H54 (cell line): ENCODE data around the gene DNAJC2.
A peak's percentile ranks its signal among the peaks of the same experiment; 100 is the strongest.
"Not testable (repeated sequence)": the region's sequence is repeated elsewhere in the genome, so short reads cannot be mapped to it uniquely, and the experiment has no call there.

ENCODE experiments used
- DNase-seq: peaks from one replicate; pipeline ENCODE4 v3.0.0; 2011; ENCODE audit warnings: low spot score, mixed read lengths; ENCODE audit not compliant: insufficient read length
- FAIRE-seq: peaks from 3 replicates; lab custom pipeline; 2011; peaks lifted over from hg19 to GRCh38; lab: Jason Lieb, UNC
- POLR2A ChIP-seq: IDR thresholded peaks from 2 replicates; pipeline ENCODE4 v1.6.1; 2011; ENCODE audit warnings: low read depth, mild to moderate bottlenecking, low read length

Gene DNAJC2

DNA sequence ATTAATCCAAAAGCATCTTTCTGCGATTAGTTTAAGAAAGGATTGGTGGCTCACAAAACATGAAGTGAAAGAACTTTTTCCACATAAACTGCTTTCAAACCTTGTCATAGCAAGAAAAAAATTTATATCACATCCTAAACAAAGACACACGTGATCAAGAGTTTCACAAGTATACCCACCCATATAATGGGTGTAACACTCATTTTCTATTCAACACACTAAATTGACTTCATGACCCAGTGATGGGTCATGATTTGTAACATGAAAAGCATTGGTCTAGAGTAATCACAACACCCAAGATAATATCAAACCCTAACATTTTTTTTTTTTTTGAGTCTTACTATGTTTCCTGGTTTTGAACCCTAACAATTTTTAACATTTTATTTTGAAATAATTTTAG, 29.7 kb downstream of the DNAJC2 start:
- no peak for TF ChIP-seq POLR2A

DNA sequence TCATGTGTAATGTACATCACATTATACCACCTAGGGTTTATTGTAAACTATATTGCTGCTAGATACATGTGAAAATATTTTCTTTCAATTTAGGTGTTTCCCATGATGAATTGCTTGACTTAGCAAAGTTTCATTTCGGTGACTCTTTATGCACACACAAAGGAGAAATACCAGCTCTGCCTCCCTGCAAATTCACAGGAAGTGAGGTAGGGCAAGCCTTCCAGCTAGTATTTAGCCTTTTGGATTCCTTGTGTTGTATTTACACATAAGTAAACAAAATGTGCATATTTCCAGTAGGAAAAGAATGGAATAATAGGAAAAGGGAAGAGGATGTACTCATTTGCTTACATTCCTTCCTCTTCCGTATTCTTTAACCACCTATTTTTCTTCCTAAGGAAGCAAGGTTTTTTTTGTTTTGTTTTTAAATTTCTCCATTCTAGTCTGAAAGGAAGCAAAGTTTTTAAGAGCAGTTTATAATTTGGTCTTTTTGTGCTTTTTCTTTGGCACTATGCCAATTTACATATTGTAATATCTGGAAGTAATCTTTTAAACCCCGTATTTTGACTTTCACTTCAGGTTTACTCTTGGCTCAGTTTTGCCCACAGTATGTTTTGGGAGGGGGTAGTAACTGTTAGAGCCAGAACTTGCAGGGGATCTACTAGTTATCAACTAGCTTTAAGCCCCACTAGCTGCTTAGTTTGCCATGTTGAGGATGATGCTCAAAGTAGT, 36.9 kb downstream of the DNAJC2 start:
- no peak for DNase-seq
- FAIRE-seq: peak; percentile 23
- no peak for TF ChIP-seq POLR2A

More for the DNA sequence above, 29.7 kb downstream of the DNAJC2 start:
- FAIRE-seq: no peak
- no peak for DNase-seq

DNA sequence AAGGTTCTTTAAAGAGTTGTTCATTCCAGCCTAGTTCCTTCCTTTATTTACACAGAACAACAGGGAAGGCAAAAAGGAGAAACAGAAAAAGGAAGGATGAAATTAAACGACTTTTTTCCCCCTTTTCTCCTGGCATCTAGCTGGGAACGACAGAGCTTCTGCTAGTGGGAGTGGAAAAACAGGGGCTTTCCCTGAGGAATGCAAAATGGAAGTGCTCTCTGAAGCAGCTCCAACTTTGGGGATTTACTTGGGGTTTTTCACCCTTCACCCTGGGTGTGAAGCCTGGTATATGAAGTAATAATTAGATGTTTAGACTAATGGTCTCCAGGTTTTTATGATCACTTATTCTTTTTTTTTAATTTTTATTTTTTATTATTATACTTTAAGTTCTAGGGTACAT, 43.1 kb downstream of the DNAJC2 start:
- FAIRE-seq (no peak), DNase-seq (no peak)
- no peak for TF ChIP-seq POLR2A

DNA sequence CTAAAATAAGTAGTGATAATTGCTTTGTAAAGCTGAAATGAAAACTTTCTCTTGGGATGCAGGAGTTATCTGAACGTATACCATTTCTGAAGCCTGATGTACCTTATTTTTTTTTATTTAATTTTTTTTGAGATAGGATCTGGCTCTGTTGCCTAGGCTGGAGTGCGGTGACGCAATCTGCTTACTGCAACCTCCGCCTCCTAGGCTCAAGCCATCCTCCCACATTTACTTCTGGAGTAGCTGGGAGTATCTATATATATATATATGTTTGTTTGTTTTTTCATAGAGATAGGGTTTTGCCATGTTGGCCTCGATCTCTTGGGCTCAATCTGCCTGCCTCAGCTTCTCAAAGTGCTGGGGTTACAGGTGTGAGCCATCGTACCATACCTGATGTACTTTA, 44.9 kb downstream of the DNAJC2 start:
- no peak for TF ChIP-seq POLR2A
- FAIRE-seq: no peak
- no peak for DNase-seq

DNA sequence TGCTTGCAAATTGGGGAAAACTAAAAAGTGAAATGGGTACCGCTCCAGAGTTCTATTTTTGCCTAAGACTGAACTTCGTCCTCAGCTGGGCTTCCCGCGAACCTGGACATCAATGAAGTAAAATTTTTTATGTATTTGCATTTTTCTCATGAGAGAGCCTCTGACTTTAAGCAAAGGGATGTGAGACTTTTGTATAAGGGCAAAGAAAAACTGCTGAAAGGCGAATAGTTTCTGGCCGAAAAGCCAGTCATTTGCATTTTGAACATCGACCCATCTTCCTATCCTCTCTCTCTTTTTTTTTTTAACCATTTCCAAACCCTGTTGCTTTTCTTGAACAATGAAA, 46.8 kb downstream of the DNAJC2 start:
- FAIRE-seq (no peak), DNase-seq (no peak)
- no peak for TF ChIP-seq POLR2A

DNA sequence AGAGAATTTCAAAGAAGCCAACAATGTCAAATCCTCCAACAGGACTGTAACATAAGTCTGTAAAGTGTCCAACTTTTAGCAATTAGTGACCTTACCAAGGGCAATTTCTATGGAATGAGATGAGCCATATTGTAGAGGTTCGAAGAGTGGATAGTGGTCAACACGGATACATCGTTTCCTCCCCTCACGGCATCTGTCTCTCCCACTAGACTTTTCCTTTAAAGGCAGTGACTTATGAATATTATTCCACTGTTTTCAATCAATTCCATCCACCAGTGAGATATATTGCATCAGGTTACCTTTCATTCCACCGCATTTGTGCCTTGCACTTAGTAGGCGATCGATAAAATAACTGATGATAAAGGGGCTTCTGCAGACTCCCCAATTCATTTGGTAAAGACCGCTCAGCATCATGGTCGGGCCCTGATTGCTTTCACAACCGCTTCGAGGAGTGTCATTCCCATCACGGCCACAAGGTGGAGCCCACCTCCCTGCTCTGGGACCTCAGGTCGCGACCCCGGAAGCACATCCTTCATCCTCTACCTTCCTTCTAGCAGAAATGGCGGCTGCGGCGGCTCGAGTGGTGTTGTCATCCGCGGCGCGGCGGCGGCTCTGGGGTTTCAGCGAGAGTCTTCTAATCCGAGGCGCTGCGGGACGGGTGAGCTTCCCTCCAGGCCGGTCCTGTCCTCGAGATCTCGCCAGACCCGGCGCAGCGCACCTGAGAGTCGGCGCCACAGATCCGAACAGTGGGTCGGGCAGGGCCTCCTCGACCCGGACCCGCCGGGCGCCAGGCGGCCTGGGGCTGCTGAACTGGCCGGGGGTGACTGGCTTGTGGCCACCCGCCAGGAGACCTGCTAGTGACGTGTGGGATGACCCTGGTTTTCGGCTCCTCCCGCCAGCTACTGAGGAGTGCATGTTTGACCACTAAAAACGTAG, 47.4 kb downstream of the DNAJC2 start, which contains the start of gene PMPCB:
TSS of gene PMPCB (plus strand) at position 535 of the 936 bp plus-strand sequence. CDS start at position 560, 25 bp downstream.
- peak; percentile 90 for FAIRE-seq
- TF ChIP-seq POLR2A: peak; percentile 80

DNA sequence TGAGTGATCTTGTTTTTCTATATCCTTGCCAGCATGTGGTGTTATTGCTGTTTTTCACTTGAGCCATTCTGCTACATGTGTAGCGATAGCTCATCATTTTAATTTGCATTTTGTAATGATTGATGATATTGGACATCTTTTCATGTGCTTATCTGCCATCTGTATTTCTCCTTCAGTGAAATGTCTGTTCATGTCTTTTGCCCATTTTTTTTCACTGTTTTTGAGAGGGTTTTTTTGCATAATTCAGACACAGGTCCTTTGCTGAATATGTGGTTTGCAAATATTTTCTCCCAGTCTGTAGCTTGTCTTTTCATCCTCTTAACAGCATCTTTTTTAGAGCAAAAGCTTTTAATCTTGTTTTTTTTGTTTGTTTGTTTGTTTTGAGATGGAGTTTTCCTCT, 51.0 kb downstream of the DNAJC2 start:
- no peak for FAIRE-seq
- DNase-seq: no peak
- no peak for TF ChIP-seq POLR2A

More for the DNA sequence above, 47.4 kb downstream of the DNAJC2 start, which contains the start of gene PMPCB:
- peak; percentile 72 for DNase-seq

DNA sequence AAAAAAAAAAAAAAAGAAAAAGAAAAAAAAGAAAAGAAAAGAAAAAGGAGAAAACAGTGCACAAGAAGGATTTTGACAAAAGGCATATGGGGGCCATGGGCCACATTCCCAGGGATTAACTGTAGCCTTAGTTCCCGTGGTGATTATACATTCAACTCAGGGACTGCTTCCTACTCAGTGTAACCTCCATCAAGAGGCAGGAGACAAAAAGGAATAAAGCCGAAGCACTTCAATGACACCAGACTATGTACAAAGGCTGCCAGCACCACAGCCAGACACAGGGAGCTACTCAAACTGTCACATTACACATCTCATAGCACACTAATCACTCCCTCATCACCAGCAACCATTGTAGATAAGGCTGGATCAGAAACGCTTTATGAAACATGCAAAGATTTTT, 52.4 kb downstream of the DNAJC2 start:
- no peak for TF ChIP-seq POLR2A
- DNase-seq: no peak
- FAIRE-seq: no peak

DNA sequence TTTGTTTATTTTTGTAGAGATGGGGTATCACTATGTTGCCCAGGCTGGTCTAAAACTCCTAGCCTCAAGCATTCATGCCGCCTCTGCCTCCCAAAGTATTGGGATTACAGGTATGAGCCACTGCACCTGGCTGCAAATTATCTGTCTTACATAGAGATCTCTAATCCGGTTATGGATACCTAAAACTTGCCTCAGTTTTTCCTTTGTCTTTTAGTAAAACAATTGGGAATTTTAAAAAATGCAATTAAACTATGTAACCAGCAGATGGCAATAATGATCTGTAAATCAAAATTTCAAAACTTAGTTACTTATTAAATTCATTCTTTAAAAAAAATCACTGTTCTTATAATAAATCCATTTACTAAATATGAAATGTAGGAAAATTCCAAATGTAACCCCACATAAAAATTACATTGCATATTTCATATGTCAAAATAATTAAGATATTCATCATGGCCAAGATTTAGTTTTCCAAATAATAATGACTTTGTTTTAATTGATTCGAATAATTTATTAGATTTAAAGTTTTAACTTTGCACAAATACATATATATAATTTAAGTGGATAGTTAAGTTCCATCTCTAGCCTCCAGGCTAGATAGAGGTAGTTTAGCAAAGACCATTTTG, 61.7 kb downstream of the DNAJC2 start:
- DNase-seq, FAIRE-seq: not testable (repeated sequence)

DNA sequence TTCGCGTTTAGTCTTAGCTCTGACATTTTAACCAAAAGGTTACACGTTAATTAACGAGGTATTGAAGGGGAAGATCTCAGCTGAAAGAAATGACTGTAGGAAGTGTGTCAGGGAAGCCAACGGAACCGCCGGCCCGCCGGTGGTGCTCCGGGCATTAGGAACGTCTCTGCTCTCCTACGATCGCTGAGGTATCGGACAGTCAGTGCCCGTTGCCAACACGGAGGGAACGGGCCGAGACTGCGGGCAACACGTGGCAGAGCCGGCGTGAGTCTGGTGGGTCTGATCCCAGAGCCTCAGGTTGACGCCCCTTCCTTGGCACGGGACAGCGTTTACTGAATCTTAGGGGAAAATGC, 63.8 kb downstream of the DNAJC2 start:
- not testable (repeated sequence) for FAIRE-seq, DNase-seq

DNA sequence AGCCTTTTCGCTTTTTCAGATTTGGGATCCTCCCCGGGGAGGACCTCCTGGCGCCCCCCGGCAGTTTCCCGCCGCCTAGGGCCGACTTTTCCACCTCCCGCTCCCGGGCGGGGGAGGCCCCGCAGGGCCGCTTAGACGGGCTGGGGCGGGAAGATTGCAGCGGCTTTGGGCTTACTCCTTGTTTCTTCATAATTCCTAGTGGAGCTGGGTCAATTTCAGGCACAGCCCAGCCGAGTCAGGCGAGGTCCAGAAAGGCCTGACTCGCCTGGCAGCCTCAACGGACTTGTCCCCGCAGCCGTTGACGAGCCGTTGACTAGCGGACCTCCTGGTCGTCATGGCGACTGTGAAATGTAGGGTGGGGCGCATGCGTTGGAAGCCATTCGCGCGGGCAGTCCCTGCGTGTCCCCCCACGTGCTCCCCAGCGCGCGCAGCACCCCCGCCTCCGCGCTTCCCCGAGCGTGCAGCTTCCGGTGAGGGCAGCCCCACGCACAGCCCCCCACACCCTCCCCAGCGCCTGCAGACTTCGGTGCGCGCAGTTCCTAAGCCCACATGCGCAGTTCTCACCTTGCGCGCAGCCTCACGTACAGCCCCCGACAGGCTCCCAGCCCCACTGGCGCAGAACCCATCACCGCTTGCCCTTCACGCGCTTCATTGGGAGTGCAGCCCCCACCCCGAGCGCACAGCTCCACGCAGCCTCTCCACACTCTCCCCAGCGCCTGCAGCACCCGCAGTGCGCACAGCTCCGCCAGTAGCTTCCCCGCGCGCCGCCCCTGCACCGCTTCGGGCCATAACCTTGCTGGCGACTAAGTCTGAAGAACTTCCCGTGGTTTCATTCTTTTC, 64.4 kb downstream of the DNAJC2 start:
- DNase-seq (peak; percentile 15), FAIRE-seq (peak; percentile 33)
- peak; percentile 55; the same call in 1 of the 2 replicates for TF ChIP-seq POLR2A

DNA sequence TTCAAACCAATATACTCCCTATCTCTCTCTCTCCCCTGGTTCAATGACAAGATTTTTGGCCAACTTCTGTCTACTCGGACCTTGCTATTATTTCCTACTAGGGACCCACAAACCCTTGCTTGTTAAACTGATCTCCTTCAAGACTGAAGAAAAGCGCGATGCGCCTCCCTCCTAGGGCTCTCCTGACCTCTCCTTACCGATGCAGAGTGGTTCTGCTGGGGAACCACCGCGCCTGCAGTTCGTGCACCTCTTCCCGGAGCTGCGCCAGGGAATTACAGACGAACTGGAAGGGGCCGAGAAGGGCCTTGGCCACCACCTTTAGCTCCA, 65.0 kb downstream of the DNAJC2 start:
- not testable (repeated sequence) for DNase-seq, FAIRE-seq

DNA sequence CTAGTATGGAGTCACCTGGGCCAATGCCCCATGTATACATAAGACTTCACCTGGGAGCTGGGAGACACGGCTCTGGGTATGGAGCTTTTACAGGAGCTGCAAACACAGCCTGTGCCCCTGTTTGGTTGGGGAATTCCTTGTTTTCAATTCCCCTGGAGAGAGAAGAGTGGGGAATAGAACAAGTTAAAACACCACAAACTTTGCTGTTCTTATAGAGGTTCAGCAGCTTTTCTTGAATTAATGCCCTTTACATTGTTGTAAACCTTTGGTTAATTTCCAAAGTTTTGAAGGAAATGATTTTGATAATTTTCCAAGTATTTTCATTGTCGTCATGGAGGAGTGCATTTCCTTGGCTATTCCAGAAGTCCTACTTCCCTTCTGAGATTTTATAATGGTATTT, 66.4 kb downstream of the DNAJC2 start:
- not testable (repeated sequence) for DNase-seq, FAIRE-seq

DNA sequence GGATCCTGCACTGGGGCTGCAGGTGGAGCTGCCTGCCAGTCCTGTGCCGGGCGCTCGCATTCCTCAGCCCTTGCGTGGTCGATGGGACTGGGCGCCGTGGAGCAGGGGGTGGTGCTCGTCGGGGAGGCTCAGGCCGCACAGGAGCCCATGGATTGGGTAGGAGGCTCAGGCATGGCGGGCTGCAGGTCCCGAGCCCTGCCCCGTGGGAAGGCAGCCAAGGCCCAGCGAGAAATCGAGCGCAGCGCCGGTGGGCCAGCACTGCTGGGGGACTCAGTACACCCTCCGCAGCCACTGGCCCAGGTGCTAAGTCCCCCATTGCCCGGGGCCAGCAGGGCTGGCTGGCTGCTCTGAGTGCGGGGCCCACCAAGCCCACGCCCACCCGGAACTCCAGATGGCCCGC, 69.7 kb downstream of the DNAJC2 start:
- not testable (repeated sequence) for FAIRE-seq, DNase-seq

DNA sequence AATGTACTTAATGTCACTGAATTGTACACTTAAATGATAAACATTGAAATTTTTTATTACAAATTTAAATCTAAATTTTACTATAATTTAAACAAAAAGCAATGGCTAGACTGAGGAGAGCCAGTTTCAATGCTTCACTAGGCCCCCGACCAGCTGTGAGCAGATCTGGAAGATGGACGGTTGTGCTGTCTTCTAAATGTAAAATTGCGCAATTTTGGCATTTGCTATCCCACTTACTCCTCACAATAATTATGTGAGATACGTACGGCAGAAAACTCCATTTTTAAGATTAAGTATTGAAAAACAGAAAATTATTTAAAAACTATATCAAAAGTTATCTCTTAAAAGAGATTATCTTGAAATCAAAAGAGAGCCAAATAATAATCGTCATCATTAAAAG, 71.2 kb downstream of the DNAJC2 start:
- not testable (repeated sequence) for DNase-seq, FAIRE-seq

DNA sequence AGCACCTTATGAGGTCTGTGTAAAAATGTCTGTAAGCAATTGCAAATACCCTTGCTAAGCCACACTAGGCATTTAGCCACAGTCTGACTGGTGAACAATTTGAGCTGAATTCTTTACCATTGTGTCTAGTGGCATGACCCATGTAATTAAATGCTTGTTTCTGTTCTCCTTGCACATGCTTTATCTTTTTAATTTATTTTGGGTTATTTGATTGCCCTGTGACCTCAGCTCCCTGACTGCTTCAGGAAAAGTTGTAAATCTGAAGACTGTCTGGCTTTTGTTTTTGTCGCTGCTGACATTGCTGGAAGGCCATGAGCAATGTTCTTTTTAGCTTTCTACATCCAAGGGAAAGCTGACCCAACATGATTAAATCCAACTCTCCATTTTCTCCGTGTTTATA, 78.3 kb downstream of the DNAJC2 start:
- FAIRE-seq, DNase-seq: not testable (repeated sequence)

DNA sequence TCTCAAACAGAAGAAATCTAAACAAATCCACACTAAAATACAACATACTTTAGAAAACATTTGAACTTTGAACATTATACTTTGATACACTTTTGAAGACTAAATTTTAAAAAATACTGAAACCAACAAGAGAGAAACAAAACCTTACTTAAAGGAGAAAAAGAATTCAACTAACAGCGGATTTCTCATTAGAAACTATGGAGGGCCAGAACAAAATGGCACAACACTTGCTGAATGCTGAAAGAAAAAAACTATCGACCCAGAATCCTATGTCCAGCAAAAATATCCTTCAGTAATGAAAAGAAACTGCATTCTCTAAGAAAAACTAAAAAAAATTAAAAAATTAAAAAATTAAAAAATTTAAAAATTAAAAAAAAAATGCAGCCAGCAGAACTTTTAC, 80.5 kb downstream of the DNAJC2 start:
- FAIRE-seq, DNase-seq: not testable (repeated sequence)
